ENCODE results near the gene RNF213.

GRCh38 chr17:80262291-80262690, 1.6 kb downstream of the RNF213 start:
- TF ChIP-seq POLR2AphosphoS5 (IDR thresholded peaks at IDR 0.05) = no peak
- TF ChIP-seq POLR2A (IDR thresholded peaks at IDR 0.05) = no peak
- TF ChIP-seq CTCF (IDR thresholded peaks at IDR 0.05) = no peak
- no peak for TF ChIP-seq EP300 (IDR thresholded peaks at IDR 0.05; ENCODE audit: low read depth)
